GM15510 (cell line): ENCODE data around the gene ENOX2.

Source experiments
- POLR2A ChIP-seq: IDR thresholded peaks from 3 replicates; pipeline ENCODE4 v1.6.1; 2011; ENCODE audit warnings: borderline replicate concordance; ENCODE audit not compliant: insufficient read length; ENCODE audit errors: extremely low read depth

Gene ENOX2

DNA sequence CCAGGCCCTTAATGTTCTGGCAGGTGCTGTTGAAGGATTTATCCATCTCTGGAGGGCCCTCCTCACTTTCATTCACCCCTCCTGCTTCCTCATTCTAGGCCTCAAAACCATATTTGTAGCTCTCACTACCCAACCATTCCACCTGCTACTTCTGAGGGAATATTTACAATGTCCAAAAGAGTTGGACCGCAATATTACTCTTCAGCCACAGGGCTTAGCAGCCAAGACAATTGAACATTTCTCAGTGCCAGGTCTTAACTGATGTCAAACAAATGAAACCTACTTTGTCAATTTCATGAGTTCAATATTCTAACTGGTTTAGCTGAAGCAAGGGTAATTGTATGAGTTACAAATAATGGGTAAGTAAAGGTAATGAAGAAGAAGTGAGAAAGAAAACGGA, 113.2 kb downstream of the ENOX2 start:
- TF ChIP-seq POLR2A: no peak

GRCh38 chrX:130788786-130789581, 114.0 kb downstream of the ENOX2 start:
- TF ChIP-seq POLR2A: no peak

GRCh38 chrX:130786030-130786429, 117.0 kb downstream of the ENOX2 start:
- TF ChIP-seq POLR2A: no peak

DNA sequence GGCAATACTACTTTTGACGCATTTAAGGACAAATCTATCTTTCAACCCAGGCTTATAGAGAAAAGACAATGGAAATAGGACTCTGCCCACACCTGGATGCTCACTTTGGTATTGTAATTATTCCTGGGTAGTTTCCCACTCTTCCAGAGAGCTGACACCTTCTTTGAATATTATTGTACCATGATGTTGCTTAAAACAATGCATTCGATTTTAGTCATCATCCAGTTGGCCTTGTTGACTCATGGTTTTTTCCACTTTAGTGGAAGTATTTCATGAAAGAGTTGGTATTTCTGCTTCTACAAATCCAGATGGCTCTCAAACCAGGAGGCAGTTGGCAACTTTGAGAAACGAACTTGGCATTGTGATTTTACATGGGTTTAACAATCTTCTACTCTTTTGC, 124.2 kb downstream of the ENOX2 start:
- no peak for TF ChIP-seq POLR2A

GRCh38 chrX:130775849-130776248, 127.2 kb downstream of the ENOX2 start:
- TF ChIP-seq POLR2A: no peak

- no peak for TF ChIP-seq POLR2A
Observed at GRCh38 chrX:130772776-130773143, 130.2 kb downstream of the ENOX2 start.

- TF ChIP-seq POLR2A: no peak
Observed at GRCh38 chrX:130772105-130772775, 130.8 kb downstream of the ENOX2 start.

DNA sequence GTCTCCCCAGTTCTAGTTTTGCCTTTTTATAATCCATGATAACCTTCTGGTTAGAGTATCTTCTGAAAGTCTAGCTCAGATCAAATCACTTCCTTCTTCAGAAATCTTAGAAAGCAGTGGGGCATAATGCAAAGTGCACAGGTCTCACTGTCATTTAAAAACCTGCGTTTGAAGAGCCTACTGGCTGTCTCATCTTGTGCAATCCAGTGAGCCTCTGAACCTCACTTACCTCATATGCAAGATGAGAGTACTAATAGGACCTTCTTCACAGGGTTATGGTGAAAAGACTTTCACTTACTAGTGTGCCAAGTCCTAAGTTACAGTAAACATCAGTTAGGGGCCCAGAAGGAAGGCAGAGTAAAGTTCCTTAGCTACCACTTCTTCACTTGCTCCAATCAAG, 131.4 kb downstream of the ENOX2 start:
- TF ChIP-seq POLR2A: no peak

DNA sequence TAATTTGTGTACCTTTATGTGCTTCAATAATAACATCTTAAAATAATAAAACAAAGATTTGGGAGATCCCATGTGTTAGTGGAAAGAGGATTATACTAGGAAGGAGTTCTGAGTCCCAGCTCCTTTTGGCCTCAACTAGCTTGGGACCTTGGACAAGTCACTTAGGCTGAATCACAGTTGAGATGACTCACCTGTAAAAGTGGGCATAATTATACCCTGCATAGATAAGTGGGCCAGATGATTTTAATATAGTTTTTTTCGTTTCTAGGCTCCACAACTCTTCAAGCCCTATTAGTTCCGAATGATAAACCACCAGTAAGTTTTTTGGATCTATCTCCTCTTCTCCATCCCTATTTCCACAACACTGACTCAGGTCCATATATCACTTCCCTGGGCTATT, 131.8 kb downstream of the ENOX2 start:
- no peak for TF ChIP-seq POLR2A

DNA sequence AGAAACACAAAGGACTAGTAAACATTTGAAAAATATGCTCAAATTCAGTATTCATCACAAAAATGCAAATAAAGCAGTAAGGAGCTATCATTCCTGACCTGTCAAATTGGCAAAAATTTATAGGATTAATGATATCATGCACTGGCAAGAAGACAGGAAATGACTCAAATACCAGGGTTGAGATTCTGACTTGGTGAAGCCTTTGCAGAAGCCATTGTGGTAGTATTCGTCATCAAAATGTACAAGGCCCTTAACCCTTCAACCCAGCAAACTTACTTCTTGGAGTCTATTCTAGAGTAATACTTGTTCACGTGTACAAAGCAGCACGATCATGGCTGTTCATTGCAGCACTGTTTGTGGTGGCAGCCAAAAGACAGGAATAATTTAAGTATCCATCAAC, 132.4 kb downstream of the ENOX2 start:
- no peak for TF ChIP-seq POLR2A

DNA sequence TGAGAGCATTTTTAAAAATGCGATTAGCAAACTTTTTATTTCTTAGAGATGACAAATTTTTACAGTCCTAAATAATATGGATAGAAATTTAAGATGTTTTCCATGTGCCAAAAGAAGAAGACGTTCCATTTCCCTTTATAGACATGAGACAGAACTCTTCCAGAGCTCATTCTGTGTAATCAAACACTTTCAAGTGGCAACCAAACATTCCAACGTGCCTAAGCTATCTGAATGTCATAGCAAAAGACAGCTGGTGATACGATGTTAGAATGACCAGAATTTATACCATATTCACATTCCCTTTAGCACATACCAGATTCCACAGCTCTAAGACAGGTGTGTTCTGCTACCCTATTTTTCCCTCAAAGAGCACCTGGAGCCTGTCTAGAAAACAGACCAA, 133.2 kb downstream of the ENOX2 start:
- no peak for TF ChIP-seq POLR2A

DNA sequence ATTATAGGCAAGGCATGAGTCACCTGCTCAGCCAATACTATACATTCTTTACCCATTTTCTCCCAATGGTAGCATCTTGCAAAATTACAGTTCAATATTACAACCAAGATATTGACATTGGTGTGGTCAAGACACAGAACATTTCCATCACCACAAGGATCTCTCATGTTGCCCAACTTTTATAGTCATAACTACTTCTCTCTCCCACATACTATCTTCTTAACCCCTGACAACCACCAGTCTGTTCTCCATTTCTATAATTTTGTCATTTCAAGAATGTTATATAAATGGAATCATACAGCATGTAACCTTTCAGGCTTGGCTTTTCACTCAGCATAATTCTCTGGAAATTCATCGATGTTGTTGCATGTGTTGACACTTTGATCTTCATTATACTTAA, 144.9 kb downstream of the ENOX2 start:
- TF ChIP-seq POLR2A: no peak

GRCh38 chrX:130756233-130756632, 146.8 kb downstream of the ENOX2 start:
- no peak for TF ChIP-seq POLR2A

- no peak for TF ChIP-seq POLR2A
Observed at GRCh38 chrX:130754353-130754752, 148.7 kb downstream of the ENOX2 start.

DNA sequence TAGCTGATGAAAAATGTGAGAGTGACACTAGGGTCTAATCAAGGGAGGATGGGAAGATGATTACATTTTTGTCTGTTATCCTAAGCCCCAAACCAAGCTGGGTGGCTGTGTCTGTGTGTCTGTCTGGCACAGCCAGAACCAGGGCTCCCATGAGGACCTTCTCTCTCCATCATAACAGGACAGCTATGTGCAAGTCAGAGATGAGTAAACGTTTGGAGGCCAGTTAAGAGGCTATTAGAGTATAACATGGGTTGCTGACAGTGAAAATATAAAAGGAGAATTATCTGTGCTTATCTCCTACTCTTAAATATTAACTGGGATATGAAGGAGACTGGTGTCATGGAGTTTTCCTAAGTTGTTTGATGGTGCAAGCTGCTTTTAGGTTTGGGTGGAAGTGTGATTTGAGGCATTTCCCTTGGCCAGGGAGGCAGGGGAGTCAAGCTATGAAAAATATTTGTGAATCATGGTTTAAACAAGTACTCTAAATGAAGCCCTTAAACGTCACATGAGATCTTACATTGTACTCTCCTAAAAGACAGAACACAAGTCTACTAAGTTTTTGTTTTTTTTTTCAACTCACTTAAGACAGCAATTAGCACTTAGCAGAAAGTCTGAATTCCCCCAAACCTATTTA, 156.2 kb downstream of the ENOX2 start:
- no peak for TF ChIP-seq POLR2A

GRCh38 chrX:130746077-130746476, 156.9 kb downstream of the ENOX2 start:
- no peak for TF ChIP-seq POLR2A
